Effector CD8-positive, alpha-beta T cell (primary cell): ENCODE data around the gene VPS51.

ENCODE experiments used
- DNase-seq: peaks from one replicate; lab custom pipeline; 2025; lab: John Stamatoyannopoulos, UW
- total RNA-seq, 4 experiments: gene quantifications; one replicate each; lab custom pipeline; 2026; lab: John Stamatoyannopoulos, UW

Gene VPS51
- total RNA-seq = 181 to 250 (median 197) reads per million in 4 experiments

GRCh38 chr11:65095974-65096806, at the start of gene VPS51:
VPS51 (plus strand) TSS chr11:65096214; CDS start chr11:65096251, 37 bp downstream.
- peak; percentile 74 for DNase-seq

DNA sequence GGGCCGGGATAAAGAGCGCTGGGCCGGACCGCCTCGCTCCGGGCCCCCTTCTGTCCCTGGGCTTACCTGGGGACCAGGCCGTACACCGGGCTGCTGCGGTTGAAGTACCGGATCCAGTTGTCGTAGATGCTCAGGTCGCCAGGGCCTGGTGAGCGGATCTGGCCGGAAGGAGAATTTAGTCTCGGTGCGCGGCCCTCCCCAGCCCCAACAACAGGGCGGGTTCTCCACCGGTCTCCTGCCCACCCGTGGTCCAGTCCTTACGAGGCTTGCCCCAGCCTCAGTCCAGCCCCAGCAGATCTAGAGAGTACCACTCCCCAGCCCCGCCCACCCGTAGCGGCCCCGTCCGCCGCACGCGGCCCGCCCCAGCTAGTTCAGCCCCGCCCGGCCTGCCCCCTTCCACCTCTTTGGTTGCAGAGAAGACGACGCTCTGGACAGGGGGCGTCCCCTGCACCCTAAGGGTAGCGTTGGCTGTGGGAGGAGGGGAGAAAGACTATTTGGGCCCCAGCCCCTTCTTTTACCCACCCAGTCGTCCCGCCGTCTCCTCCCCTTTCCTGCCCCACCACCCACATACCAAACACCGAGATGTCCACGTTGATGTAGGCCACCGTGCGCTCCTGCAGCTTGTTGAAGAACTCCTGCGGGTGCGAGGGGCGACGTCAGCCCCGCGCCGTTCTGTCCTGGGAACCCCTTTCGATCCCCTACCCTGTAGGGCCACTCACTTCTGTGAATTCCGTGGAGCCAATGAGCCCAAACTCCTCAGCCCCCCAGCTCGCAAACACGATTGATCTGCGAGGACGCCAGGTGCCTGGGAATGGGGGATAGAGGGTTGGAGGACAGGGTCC, 48.2 kb upstream of the VPS51 start:
- DNase-seq = peak; percentile 5

DNA sequence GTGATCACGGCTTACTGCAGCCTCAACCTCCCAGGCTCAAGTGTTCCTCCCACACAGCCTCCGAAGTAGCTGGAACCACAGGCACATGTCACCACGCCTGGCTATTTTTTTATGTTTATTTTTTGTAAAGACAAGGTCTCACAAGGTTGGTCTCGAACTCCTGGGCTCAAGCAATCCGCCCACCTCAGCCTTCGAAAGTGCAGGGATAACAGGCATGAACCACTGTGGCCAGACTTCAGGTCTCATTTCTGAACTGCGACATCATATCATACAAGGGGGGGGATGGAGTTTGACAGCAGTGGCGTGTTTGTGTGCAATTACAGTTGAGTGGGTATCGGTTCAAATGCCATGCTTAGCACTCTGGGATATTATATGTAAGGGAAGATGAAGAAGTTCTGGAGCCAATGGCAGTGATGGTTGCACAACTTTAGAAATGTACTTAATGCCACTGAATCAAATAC, 44.6 kb upstream of the VPS51 start:
- DNase-seq = no peak

- no peak for DNase-seq
Observed at GRCh38 chr11:65053827-65054508, 42.0 kb upstream of the VPS51 start.

- no peak for DNase-seq
Observed at GRCh38 chr11:65055538-65055937, 40.5 kb upstream of the VPS51 start.

GRCh38 chr11:65056999-65057398, 39.0 kb upstream of the VPS51 start:
- DNase-seq = no peak

- no peak for DNase-seq
Observed at GRCh38 chr11:65057526-65057925, 38.5 kb upstream of the VPS51 start.

DNA sequence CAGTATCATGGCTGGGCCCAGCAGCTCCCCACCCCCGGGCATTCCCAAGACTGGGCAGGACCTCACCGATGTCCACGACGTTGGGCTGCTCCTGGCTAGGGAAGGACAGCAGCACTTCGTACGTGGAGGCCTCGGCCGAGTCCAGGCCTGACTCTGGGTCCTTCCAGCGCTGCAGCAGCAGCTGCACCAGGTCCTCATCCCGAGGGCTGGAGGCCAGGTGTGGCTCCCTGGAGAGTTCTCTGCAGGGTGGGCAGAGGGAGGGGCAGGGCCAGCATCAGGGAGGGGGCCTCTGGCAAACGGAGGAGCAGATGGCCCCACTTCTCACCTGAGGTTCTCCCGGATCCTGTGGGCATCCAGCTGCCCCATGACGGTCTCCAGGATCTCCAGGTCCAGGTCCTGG, 38.0 kb upstream of the VPS51 start:
- no peak for DNase-seq

DNA sequence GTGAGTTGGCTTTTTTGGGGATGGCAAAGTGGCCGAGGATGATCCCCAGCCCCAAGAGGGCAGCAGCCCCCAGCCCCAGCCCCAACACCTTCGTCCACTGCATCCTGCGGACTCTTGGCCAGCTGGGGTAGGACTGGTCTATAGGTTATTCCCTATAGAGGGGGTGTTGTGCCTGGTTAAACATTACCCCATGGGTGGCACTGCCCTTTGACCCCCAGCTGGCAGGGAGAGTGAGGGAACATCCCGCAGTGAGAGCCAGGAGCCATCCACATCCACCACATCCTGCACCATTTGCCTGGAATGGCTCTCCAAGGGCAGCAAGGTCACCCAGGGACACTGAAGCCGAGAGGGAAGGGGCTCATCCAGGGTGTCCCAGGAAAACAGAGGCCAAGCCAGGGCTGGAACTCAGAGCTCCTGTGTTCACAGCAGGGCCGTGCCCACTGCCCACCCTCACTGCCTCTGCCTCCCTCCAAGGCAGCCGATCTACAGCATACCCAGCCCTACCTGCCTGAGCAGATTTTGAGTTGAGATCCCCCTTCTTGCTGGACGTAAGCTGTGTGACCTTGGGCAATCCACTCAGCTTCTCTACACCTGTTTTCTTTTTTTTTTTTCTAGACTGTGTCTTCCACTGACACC, 37.5 kb upstream of the VPS51 start, which contains the start of gene NAALADL1:
TSS of gene NAALADL1 (minus strand) at position 135 of the 636 bp plus-strand sequence. CDS start at position 103, 32 bp downstream.
- no peak for DNase-seq

GRCh38 chr11:65059523-65059922, 36.5 kb upstream of the VPS51 start:
- DNase-seq = no peak

DNA sequence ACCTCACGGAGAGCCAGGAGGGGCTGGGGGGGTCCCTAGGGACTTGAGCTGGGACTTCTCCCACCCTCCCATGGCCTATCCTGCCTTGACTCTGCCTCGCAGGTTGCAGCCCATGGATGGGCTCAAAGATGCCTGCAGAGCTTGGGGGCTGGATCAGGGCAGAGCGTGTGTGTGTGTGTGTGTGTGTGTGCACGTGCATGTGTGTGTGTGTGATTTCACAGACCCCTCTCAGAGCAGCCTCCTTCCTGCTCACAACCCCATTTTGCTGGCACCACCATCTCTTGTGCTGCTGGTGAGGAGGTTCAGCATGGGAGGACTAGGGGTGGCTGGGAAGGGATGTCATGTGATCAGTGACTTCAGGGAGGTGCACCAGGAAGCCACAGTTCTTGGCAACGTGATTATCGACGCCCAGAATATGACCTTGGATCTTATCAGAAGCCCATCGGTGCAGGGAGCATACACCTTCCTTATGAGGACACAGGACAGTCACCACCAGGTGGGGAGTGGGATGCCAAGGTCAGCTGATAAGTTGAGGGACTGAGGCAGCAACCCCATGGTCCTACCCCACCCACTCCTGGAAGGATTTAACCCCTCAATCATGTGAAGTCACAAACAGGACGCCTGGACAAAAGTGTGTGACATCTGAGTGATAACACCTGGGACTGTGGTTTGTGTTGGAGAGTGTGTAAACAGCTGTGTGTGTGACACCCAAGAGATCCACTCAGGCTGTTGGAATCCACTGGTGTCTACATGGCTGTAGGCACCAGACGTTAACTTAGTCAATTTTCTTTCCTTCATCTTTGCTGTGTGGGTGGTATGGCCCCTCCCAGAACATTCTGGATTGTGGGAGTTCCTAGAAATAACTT, 35.8 kb upstream of the VPS51 start:
- no peak for DNase-seq

DNA sequence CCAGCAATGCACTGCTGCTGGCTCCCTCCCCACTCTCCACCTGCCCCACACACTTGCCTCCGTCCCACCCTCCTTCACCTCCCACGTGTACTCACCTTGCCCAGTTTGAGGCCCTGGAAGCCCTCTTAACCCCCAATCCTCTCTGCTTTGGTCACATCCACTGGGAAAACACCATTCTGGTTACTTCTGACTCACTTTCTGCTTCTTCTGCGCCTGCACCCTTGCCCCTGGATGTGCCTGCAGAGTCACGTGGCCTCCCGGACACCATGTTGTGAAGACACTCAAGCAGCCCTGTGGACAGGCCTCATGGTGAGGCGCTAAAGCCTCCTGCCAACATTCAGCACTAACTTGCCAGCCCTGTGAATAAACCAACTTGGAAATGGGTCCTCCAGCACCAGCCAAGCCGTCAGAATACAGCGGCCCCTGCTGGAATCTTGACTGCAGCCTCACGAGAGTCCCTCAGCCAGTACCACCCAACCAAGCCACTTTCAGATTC, 35.1 kb upstream of the VPS51 start:
- peak; percentile 5 for DNase-seq

DNA sequence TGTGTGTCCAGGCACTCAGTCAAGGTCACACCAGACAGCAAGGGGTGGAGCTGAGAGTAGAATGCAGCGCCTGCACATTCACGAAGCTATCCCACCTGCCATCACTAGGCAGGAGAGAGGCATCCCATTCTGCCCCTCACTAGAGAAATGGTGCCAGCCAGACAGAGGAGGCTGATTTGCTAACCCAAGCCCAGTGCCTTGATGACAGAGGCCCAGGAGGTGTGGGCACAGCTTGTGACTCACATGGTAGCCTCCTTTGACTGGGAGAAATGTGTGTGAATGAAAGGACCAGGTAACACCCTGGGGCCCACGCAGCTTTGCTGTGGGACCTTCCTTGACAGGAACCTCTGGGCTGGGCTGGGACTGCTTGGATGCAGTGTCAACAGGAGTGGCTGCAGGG, 32.5 kb upstream of the VPS51 start:
- no peak for DNase-seq

GRCh38 chr11:65064847-65065240, 31.2 kb upstream of the VPS51 start:
- no peak for DNase-seq

GRCh38 chr11:65065851-65066250, 30.2 kb upstream of the VPS51 start:
- DNase-seq = no peak

DNA sequence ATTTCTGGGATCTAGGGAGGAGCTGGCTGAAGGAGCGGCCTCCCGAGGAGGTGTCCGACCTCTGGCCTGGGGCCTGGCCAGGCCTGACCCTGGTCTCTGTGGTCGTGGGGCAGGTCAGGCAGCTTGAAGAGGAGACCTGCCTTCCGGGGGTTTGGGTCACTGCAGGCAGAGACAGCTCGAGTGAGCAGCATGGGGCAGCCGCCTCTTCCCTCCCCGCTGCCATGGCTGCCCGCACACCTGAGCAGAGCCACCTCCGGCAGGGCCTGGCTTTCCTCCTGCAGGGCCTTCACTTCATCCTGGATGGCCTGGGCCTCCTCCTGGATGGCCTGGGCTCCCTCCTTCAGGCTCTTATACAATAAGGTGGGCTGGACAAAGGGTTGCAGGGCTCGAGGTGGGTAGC, 29.7 kb upstream of the VPS51 start:
- no peak for DNase-seq

GRCh38 chr11:65066805-65067291, 29.2 kb upstream of the VPS51 start:
- DNase-seq = no peak

- DNase-seq = no peak
Observed at GRCh38 chr11:65067446-65067845, 28.6 kb upstream of the VPS51 start.

- no peak for DNase-seq
Observed at GRCh38 chr11:65069217-65069616, 26.8 kb upstream of the VPS51 start.
